Muscle layer of duodenum (tissue), 2 donors: ENCODE results near the gene CTBP1.

Experiments
- H3K27ac ChIP-seq: one replicate; pipeline ENCODE4 v1.7.0; 2013; ENCODE audit warnings: mild to moderate bottlenecking, low read length
- H3K27me3 ChIP-seq: one replicate; pipeline ENCODE4 v1.7.0; 2013; ENCODE audit warnings: low read depth, mild to moderate bottlenecking, control low read depth, low read length
- H3K36me3 ChIP-seq, 2 donors: one replicate each; pipeline ENCODE4 v1.7.0; 2013; ENCODE audit warnings: low read length in 2 of 2, control low read depth in 1 of 2, mild to moderate bottlenecking in 1 of 2; ENCODE audit not compliant: insufficient read depth in 2 of 2, control insufficient read depth in 1 of 2
- H3K4me1 ChIP-seq, 2 donors: one replicate each; pipeline ENCODE4 v1.7.0; 2013; ENCODE audit warnings: low read length in 2 of 2, mild to moderate bottlenecking in 2 of 2, control low read depth in 1 of 2, moderate library complexity in 1 of 2; ENCODE audit not compliant: insufficient read depth in 2 of 2, control insufficient read depth in 1 of 2
- H3K4me3 ChIP-seq, 2 donors: one replicate each; pipeline ENCODE4 v1.7.0; 2013; ENCODE audit warnings: low read length in 2 of 2, low read depth in 1 of 2, mild to moderate bottlenecking in 1 of 2
- H3K9me3 ChIP-seq, 2 donors: one replicate each; pipeline ENCODE4 v1.7.0; 2013; ENCODE audit warnings: low read length in 2 of 2, control low read depth in 1 of 2, mild to moderate bottlenecking in 1 of 2; ENCODE audit not compliant: control insufficient read depth in 1 of 2
- donor health status: healthy.

Gene CTBP1

GRCh38 chr4:1226144-1226481, 22.8 kb downstream of the CTBP1 start:
- H3K9me3 ChIP-seq = no peaks in the 10 kb centered on the region
- H3K36me3 ChIP-seq = peaks cover 34 to 93% of the 10 kb centered on the region in 2 donors
- no peak overlapping the region for H3K27ac ChIP-seq
- H3K4me3 ChIP-seq = no peak overlapping the region
- H3K4me1 ChIP-seq = peaks cover 0 to 9% of the 10 kb centered on the region in 2 donors
- H3K27me3 ChIP-seq = no peaks in the 10 kb centered on the region

GRCh38 chr4:1225272-1226143, 23.4 kb downstream of the CTBP1 start:
- no peak overlapping the region for H3K27ac ChIP-seq
- H3K9me3 ChIP-seq = no peaks in the 10 kb centered on the region
- peaks cover 0 to 9% of the 10 kb centered on the region in 2 donors for H3K4me1 ChIP-seq
- peaks cover 34 to 93% of the 10 kb centered on the region in 2 donors for H3K36me3 ChIP-seq
- no peaks in the 10 kb centered on the region for H3K27me3 ChIP-seq
- no peak overlapping the region for H3K4me3 ChIP-seq

- H3K27ac ChIP-seq = no peak overlapping the region
- peaks cover 34 to 80% of the 10 kb centered on the region in 2 donors for H3K36me3 ChIP-seq
- no peaks in the 10 kb centered on the region for H3K27me3 ChIP-seq
- peaks cover 0 to 9% of the 10 kb centered on the region in 2 donors for H3K4me1 ChIP-seq
- H3K9me3 ChIP-seq = no peaks in the 10 kb centered on the region
- no peak overlapping the region for H3K4me3 ChIP-seq
Observed at GRCh38 chr4:1223841-1224809, 24.8 kb downstream of the CTBP1 start.

GRCh38 chr4:1222938-1223690, 25.8 kb downstream of the CTBP1 start:
- peaks cover 0 to 9% of the 10 kb centered on the region in 2 donors for H3K4me1 ChIP-seq
- H3K27me3 ChIP-seq = no peaks in the 10 kb centered on the region
- no peak overlapping the region for H3K4me3 ChIP-seq
- no peak overlapping the region for H3K27ac ChIP-seq
- peaks cover 31 to 72% of the 10 kb centered on the region in 2 donors for H3K36me3 ChIP-seq
- H3K9me3 ChIP-seq = no peaks in the 10 kb centered on the region

GRCh38 chr4:1222036-1222789, 26.7 kb downstream of the CTBP1 start:
- Histone ChIP-seq H3K4me3 (no peak overlapping the region), H3K4me1 (peaks cover 0 to 9% of the 10 kb centered on the region in 2 donors), H3K27ac (no peak overlapping the region), H3K9me3 (no peaks in the 10 kb centered on the region), H3K36me3 (peaks cover 22 to 63% of the 10 kb centered on the region in 2 donors), H3K27me3 (no peaks in the 10 kb centered on the region)

GRCh38 chr4:1221155-1221870, 27.6 kb downstream of the CTBP1 start:
- H3K9me3 ChIP-seq = no peaks in the 10 kb centered on the region
- no peak overlapping the region for H3K27ac ChIP-seq
- H3K36me3 ChIP-seq = peaks cover 19 to 63% of the 10 kb centered on the region in 2 donors
- no peaks in the 10 kb centered on the region for H3K27me3 ChIP-seq
- H3K4me1 ChIP-seq = peaks cover 0 to 12% of the 10 kb centered on the region in 2 donors
- no peak overlapping the region for H3K4me3 ChIP-seq

- no peaks in the 10 kb centered on the region for H3K9me3 ChIP-seq
- H3K27ac ChIP-seq = no peak overlapping the region
- H3K27me3 ChIP-seq = no peaks in the 10 kb centered on the region
- H3K4me1 ChIP-seq = peaks cover 0 to 9% of the 10 kb centered on the region in 2 donors
- no peak overlapping the region for H3K4me3 ChIP-seq
- H3K36me3 ChIP-seq = peaks cover 24 to 61% of the 10 kb centered on the region in 2 donors
Observed at GRCh38 chr4:1220566-1220965, 28.4 kb downstream of the CTBP1 start.

- H3K4me3 ChIP-seq = no peak overlapping the region
- no peaks in the 10 kb centered on the region for H3K27me3 ChIP-seq
- peaks cover 0 to 20% of the 10 kb centered on the region in 2 donors for H3K4me1 ChIP-seq
- peaks cover 25 to 61% of the 10 kb centered on the region in 2 donors for H3K36me3 ChIP-seq
- H3K27ac ChIP-seq = no peak overlapping the region
- H3K9me3 ChIP-seq = no peaks in the 10 kb centered on the region
Observed at GRCh38 chr4:1219566-1219950, 29.4 kb downstream of the CTBP1 start.

- Histone ChIP-seq H3K9me3 (no peaks in the 10 kb centered on the region), H3K36me3 (peaks cover 19 to 61% of the 10 kb centered on the region in 2 donors), H3K27ac (no peak overlapping the region), H3K4me3 (no peak overlapping the region), H3K27me3 (no peaks in the 10 kb centered on the region), H3K4me1 (peaks cover 0 to 20% of the 10 kb centered on the region in 2 donors)
Observed at GRCh38 chr4:1218634-1219565, 30.0 kb downstream of the CTBP1 start.
